Left ventricle myocardium inferior (tissue), 1 donor: Measurements from ENCODE around the gene ZNF268. TPM values are rescaled to one million over a fixed set of nuclear protein-coding genes. Genes with fewer than 3 reads are reported as not detected.

Source experiments
- DNase-seq: peaks from one replicate; pipeline ENCODE4 v3.0.0-alpha.2; 2020
- H3K27ac ChIP-seq: fragments of 200-600 bp; replicated peaks from 2 replicates; pipeline ENCODE4 v1.8.0; 2021
- H3K27me3 ChIP-seq: fragments of 200-600 bp; 2 replicates; pipeline ENCODE4 v1.8.0; 2021; ENCODE audit warnings: low read depth
- H3K36me3 ChIP-seq: fragments of 200-600 bp; 2 replicates; pipeline ENCODE4 v1.8.0; 2021
- H3K4me1 ChIP-seq: fragments of 200-600 bp; 2 replicates; pipeline ENCODE4 v1.8.0; 2021
- H3K4me3 ChIP-seq: fragments of 200-600 bp; 2 replicates; pipeline ENCODE4 v1.8.0; 2021; ENCODE audit warnings: mild to moderate bottlenecking, moderate library complexity
- H3K9me3 ChIP-seq: fragments of 200-600 bp; replicated peaks from 2 replicates; pipeline ENCODE4 v1.8.0; 2021
- intact Hi-C: fragments of 100-400 bp; cut with micrococcal nuclease; formaldehyde crosslinking; loops from one replicate; pipeline ENCODE4 v1.11.0; 2022
- total RNA-seq: library from RNA; stranded (reverse); fragmentation: NEBNext Ultra II Directional; extraction: Animal tissue kit (Norgen Biotek cat#: 25700); gene quantifications from one replicate; pipeline ENCODE4 v1.2.1, GENCODE V29; 2021
- TF ChIP-seq, protein P1 (sequence below): fragments of 200-600 bp; IDR thresholded peaks from 2 replicates; pipeline ENCODE4 v1.8.0; 2021; ENCODE audit warnings: antibody characterized with exemption, mild to moderate bottlenecking, borderline replicate concordance
- donor health status: DM: no; HTN: yes; CAD: no; lungs with severe emphysema.

ZNF268 gene
- total RNA-seq, 1 donor from 2014 or later = 8.2 TPM

DNA sequence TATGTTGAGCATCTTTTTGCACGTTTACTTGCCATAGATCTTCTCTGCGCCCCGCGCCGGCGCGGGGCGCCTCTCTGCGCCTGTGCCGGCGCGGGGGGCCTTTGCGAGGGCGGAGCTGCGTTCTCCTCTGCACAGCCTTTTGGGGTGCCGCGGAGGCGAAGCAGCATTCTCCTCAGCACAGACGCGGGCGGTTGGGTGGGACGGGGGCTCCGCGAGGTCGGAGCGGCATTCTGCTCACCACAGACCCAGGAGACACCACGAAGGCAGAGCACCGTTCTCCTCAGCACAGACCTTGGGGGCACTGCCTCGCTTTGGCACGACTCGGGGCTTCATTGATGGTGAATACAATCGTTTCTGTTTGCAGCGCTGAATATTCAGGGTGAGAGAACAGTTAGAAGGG, 82.9 kb downstream of the ZNF268 start:
- Histone ChIP-seq H3K9me3 (peaks cover 8% of the 10 kb centered on the region), H3K4me1 (no peaks in the 10 kb centered on the region), H3K27ac (no peak overlapping the region), H3K27me3 (no peaks in the 10 kb centered on the region), H3K4me3 (no peak overlapping the region), H3K36me3 (no peaks in the 10 kb centered on the region)
- TF ChIP-seq, protein P1, sequence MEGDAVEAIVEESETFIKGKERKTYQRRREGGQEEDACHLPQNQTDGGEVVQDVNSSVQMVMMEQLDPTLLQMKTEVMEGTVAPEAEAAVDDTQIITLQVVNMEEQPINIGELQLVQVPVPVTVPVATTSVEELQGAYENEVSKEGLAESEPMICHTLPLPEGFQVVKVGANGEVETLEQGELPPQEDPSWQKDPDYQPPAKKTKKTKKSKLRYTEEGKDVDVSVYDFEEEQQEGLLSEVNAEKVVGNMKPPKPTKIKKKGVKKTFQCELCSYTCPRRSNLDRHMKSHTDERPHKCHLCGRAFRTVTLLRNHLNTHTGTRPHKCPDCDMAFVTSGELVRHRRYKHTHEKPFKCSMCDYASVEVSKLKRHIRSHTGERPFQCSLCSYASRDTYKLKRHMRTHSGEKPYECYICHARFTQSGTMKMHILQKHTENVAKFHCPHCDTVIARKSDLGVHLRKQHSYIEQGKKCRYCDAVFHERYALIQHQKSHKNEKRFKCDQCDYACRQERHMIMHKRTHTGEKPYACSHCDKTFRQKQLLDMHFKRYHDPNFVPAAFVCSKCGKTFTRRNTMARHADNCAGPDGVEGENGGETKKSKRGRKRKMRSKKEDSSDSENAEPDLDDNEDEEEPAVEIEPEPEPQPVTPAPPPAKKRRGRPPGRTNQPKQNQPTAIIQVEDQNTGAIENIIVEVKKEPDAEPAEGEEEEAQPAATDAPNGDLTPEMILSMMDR = no peak
- intact Hi-C loops = no loop called here
- DNase-seq = no peak

Other genes starting within 250 kb of the ZNF268 start
- 12.9 TPM for gene ZNF605, start 225.2 kb upstream of the ZNF268 start, total RNA-seq
- gene ZNF26, start 195.1 kb upstream of the ZNF268 start, total RNA-seq = 3.1 TPM
- 18.7 TPM for gene ZNF84, start 144.0 kb upstream of the ZNF268 start, total RNA-seq
- 6.7 TPM for gene ZNF140, start 100.6 kb upstream of the ZNF268 start, total RNA-seq
- 1.1 TPM for gene ZNF891, start 51.2 kb upstream of the ZNF268 start, total RNA-seq
- 5.6 TPM for gene ZNF10, start 50.9 kb upstream of the ZNF268 start, total RNA-seq
- gene ANHX, start 54.4 kb downstream of the ZNF268 start, total RNA-seq = not detected